GM13977 (cell line): Measurements from ENCODE around the gene ACCSL.

Experiments
- DNase-seq: peaks from one replicate; pipeline ENCODE4 v3.0.0; 2012; ENCODE audit warnings: low spot score
- CTCF ChIP-seq: IDR thresholded peaks from 2 replicates; pipeline ENCODE4 v1.5.1; 2012; ENCODE audit warnings: mild to moderate bottlenecking, control low read depth; ENCODE audit not compliant: insufficient read depth; ENCODE audit errors: extremely low read depth, missing control alignments
- in situ Hi-C: fragments of 300-500 bp; cut with MboI; formaldehyde crosslinking; loops from one replicate; pipeline ENCODE4 v1.12.0; 2022; ENCODE audit warnings: low sequenced_read_pairs, low pct_unique_long_range_greater_than_20kb, mixed read lengths, inconsistent platforms; ENCODE audit not compliant: unreplicated experiment

Gene ACCSL

GRCh38 chr11:44078794-44079193 lies 31.0 kb downstream of the ACCSL start:
- in situ Hi-C loops, result no loop called here
- TF ChIP-seq CTCF, result no peak
- no peak for DNase-seq

GRCh38 chr11:44079376-44079775 lies 31.6 kb downstream of the ACCSL start:
- no peak for TF ChIP-seq CTCF
- in situ Hi-C loops, result no loop called here
- DNase-seq, result no peak

- in situ Hi-C loops, result no loop called here
- no peak for DNase-seq
- TF ChIP-seq CTCF, result no peak
Observed at GRCh38 chr11:44080951-44081350, 33.2 kb downstream of the ACCSL start.

- in situ Hi-C loops, result no loop called here
- TF ChIP-seq CTCF, result no peak
- DNase-seq, result no peak
Observed at GRCh38 chr11:44082645-44083044, 34.9 kb downstream of the ACCSL start.

GRCh38 chr11:44083433-44083832 lies 35.7 kb downstream of the ACCSL start:
- TF ChIP-seq CTCF, result no peak

GRCh38 chr11:44083906-44084305 lies 36.1 kb downstream of the ACCSL start:
- TF ChIP-seq CTCF, result no peak
- no peak for DNase-seq
- in situ Hi-C loops, result no loop called here

More at GRCh38 chr11:44083433-44083832, 35.7 kb downstream of the ACCSL start:
- in situ Hi-C loops, result no loop called here
- no peak for DNase-seq

GRCh38 chr11:44085330-44085729 lies 37.5 kb downstream of the ACCSL start:
- no peak for TF ChIP-seq CTCF
- no peak for DNase-seq
- in situ Hi-C loops, result no loop called here
